KOPT-K1 (cell line): Measurements from ENCODE around the gene PALB2.

Experiments
- H3K27ac ChIP-seq: fragments of 200-600 bp; sonication (generic); 2 replicates; pipeline ENCODE4 v1.5.1; 2016; ENCODE audit warnings: antibody characterized with exemption, mild to moderate bottlenecking, low read depth, low read length; ENCODE audit not compliant: poor library complexity, severe bottlenecking
- H3K36me3 ChIP-seq: fragments of 200-600 bp; sonication (generic); 2 replicates; pipeline ENCODE4 v1.5.1; 2017; ENCODE audit warnings: antibody characterized with exemption, mild to moderate bottlenecking, low read length, moderate library complexity; ENCODE audit not compliant: insufficient read depth
- H3K9me3 ChIP-seq: fragments of 200-600 bp; sonication (generic); 2 replicates; pipeline ENCODE4 v1.5.1; 2017; ENCODE audit warnings: antibody characterized with exemption, low read length, mild to moderate bottlenecking; ENCODE audit not compliant: insufficient read depth, poor library complexity, severe bottlenecking

Gene PALB2

DNA sequence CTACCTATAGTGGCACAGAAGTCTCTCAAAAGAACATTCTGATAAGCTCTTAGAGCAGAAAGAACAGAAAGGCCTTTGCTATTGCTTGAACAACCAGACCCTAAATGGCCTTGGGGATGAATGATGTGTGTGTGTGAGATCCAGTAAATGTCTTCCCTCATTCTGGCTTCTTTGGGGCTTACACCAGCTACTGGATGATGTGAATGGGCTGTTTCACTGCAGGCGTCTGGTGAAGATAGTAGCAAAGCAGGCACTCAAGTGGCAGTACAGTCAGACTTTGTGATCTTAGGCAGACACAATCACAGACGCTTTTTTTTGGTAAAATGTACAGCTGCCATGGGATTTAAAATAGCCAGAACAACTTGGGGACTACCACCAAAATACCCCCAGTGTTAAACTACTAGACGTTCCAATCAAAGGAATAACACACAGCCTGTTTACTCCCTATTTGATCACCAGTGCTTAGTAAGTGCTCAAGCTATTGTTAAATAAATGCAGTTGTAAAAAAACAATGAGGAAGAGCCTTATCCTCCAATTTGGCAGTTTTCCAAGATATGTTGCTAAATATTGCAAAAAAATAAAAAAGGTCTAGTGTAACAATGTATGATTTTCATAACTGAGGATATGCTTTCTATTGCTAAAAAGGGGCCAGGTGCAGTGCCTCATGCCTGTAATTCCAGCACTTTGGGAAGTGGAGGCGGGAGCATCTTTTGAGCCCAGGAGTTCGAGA lies 62.8 kb downstream of the PALB2 start:
- Histone ChIP-seq H3K36me3 (peaks cover 82% of the 10 kb centered on the region), H3K9me3 (no peaks in the 10 kb centered on the region), H3K27ac (no peak overlapping the region)

DNA sequence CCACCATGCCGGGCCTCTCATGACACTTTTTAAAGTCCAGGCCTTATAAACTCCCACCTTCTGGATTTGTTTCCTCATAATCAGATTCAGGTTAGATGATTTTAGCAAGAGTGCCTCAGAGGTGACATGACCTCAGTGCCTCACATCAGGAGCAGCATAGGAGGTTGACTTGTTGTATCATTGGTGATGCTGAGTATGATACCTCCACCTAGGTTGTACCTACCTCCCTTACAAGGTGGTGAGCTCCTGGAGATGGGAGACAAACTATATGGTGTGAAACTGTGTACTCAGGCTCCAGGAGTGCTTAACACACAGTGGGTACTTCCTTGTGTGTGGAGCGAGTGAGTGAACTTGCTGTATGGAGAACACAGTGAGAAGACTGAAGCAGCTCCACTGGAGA lies 63.6 kb downstream of the PALB2 start:
- H3K36me3 ChIP-seq, result peaks cover 89% of the 10 kb centered on the region

GRCh38 chr16:23575834-23576233 lies 65.3 kb downstream of the PALB2 start:
- H3K36me3 ChIP-seq, result peaks cover 89% of the 10 kb centered on the region
- H3K27ac ChIP-seq, result no peak overlapping the region
- H3K9me3 ChIP-seq, result no peaks in the 10 kb centered on the region

More for the DNA sequence above, 63.6 kb downstream of the PALB2 start:
- Histone ChIP-seq H3K9me3 (no peaks in the 10 kb centered on the region), H3K27ac (no peak overlapping the region)

DNA sequence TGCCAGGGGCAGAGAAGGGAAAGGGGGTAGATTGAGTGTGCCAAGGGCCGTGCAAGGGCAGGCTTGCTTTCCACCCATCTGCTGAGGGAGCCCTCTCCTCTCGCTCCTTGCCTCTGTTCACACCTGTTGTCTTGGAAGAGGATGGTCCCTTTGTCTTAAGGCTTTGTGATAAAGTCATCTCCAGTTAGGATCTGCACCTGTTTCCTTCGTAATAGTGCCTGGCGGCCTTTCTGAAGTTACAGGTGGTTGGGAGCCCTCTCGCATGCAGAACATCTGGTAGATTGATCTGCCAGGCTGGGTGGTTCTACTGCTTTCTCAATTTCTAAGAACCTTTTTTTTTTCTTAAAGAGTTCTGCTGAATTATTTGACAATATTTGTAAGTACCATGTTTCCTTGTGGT lies 67.3 kb downstream of the PALB2 start:
- no peak overlapping the region for H3K27ac ChIP-seq
- peaks cover 88% of the 10 kb centered on the region for H3K36me3 ChIP-seq

DNA sequence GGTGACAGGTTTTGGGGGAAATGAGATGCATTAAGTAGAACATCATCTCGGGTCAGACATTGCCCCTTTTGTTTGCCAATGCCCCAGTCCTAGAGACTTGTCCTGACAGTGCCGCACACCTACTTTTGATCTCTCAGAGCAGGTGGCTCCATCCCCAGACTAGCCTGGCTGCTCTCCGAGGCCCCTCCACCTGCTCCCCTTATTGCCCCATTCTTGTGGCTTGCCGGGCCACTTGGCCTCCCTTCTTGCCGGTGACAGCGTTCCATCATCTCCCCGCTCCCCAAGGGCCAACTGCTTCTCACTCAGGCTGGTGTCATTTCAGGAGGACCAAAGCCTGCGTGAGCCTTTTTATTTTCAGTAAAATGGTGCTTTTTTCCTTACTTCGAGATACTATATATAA lies 68.7 kb downstream of the PALB2 start:
- no peaks in the 10 kb centered on the region for H3K9me3 ChIP-seq
- no peak overlapping the region for H3K27ac ChIP-seq
- H3K36me3 ChIP-seq, result peaks cover 90% of the 10 kb centered on the region

More for the DNA sequence above, 67.3 kb downstream of the PALB2 start:
- no peaks in the 10 kb centered on the region for H3K9me3 ChIP-seq

- H3K36me3 ChIP-seq, result peaks cover 94% of the 10 kb centered on the region
- H3K9me3 ChIP-seq, result no peaks in the 10 kb centered on the region
- no peak overlapping the region for H3K27ac ChIP-seq
Measured at GRCh38 chr16:23571895-23572294, 69.2 kb downstream of the PALB2 start.

- no peaks in the 10 kb centered on the region for H3K9me3 ChIP-seq
- H3K27ac ChIP-seq, result no peak overlapping the region
- H3K36me3 ChIP-seq, result peaks cover 96% of the 10 kb centered on the region
Measured at GRCh38 chr16:23570992-23571632, 70.0 kb downstream of the PALB2 start.

- Histone ChIP-seq H3K36me3 (peaks cover 98% of the 10 kb centered on the region), H3K9me3 (no peaks in the 10 kb centered on the region), H3K27ac (no peak overlapping the region)
Measured at GRCh38 chr16:23567602-23568001, 73.5 kb downstream of the PALB2 start.

DNA sequence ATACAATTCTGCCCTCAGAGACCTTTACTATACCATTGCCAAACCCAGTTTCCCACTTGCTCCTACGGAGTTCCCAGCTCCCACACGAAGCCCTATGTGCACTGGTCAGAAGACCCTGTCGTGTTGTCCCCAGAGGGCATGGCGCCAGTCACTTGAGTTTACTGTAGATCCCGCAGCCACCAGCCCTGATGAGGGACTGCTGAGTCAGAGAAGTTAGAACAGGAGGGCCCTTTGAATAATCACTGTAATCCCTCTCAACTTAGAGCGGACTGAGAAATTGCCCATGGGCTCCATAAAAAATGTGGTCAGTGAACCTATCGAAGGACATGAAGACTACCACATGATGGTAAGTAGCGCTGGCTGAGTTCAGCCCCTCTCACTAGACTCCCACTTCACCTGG lies 74.4 kb downstream of the PALB2 start:
- peaks cover 99% of the 10 kb centered on the region for H3K36me3 ChIP-seq

DNA sequence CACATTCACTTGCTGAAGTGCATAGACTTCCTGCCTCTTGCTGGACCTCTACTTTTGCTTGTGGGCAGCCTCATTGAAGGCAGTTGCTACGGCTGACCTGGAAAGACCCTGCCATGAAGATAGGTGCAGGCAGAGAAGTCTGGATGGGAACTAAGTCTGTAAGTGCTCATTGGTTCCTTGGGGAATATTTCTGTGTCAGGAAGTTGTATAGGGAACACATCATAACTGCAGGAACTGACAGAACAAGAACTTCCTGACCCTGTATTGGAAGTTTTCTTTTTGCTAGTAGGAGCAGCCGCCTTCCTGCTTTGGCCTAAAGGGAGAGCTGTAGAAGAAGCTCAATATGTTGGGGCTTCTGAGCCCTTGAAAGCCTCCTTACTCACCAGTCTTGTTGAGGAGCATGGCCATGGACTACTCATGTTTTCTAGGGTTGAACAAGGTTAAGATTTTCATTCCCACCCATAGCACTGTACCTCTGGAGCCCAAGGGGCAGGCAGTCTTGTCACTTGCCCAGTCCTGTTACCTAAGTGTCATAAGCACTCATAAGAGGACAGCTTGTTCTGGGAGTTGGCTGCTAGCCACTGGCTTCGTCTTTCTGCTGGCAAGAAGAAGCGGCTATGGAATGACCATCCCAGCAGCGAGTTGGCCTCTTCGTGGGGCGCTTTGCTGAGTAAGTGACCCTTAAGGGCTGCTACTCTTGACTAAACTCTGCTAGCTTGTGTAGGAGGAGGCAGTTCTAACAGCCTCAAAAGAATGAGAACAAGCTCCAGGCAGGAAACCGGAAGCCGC lies 76.3 kb downstream of the PALB2 start:
- no peak overlapping the region for H3K27ac ChIP-seq
- peaks cover 99% of the 10 kb centered on the region for H3K36me3 ChIP-seq
- H3K9me3 ChIP-seq, result no peaks in the 10 kb centered on the region

More for the DNA sequence above, 74.4 kb downstream of the PALB2 start:
- Histone ChIP-seq H3K27ac (no peak overlapping the region), H3K9me3 (no peaks in the 10 kb centered on the region)

GRCh38 chr16:23563186-23563585 lies 77.9 kb downstream of the PALB2 start:
- H3K36me3 ChIP-seq, result peaks cover 92% of the 10 kb centered on the region
- no peaks in the 10 kb centered on the region for H3K9me3 ChIP-seq
- H3K27ac ChIP-seq, result no peak overlapping the region

- H3K9me3 ChIP-seq, result no peaks in the 10 kb centered on the region
- no peak overlapping the region for H3K27ac ChIP-seq
- peaks cover 85% of the 10 kb centered on the region for H3K36me3 ChIP-seq
Measured at GRCh38 chr16:23562505-23562904, 78.6 kb downstream of the PALB2 start.

GRCh38 chr16:23561586-23561985 lies 79.5 kb downstream of the PALB2 start:
- no peak overlapping the region for H3K27ac ChIP-seq
- peaks cover 76% of the 10 kb centered on the region for H3K36me3 ChIP-seq
- H3K9me3 ChIP-seq, result no peaks in the 10 kb centered on the region

DNA sequence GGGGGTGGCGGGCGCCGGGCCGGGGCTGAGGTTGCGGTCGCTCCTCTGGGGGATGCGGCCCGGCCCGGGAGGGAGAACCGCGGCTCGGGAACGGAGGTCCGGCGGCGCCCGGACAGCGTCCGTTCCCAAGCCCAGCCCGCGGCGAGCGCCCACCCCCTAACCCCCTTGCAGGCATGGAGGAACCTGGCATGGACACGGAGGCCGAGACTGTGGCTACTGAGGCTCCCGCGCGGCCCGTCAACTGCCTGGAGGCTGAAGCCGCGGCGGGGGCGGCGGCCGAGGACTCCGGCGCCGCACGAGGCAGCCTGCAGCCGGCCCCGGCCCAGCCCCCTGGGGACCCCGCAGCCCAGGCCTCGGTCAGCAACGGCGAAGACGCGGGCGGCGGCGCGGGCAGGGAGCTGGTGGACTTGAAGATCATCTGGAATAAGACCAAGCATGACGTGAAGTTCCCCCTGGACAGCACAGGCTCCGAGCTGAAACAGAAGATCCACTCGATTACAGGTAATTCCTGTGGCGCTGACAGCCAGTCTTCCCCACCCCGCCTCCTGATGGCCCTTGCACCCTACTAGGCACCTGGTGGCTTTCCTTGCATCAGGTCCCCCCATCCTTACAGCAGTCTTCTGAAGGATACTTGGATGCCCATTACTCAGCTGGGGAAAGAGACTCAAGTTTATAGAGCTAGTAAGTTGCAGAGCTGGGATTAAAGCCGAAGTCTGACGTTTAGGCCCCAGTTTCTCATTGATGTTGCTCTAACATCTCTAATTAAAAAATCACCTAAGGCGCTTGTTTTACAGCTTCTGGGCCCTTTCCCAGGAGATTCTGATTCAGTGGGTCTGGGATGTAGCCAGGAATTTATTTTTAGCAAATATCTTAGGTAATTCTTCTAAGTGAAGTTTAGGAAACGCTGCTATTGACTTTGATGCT lies 83.1 kb downstream of the PALB2 start:
- H3K9me3 ChIP-seq, result no peaks in the 10 kb centered on the region
- H3K27ac ChIP-seq, result peak overlapping the region; percentile 86
- peaks cover 45% of the 10 kb centered on the region for H3K36me3 ChIP-seq
